ENCODE results near the gene ALG14. TPM values are rescaled to one million over a fixed set of nuclear protein-coding genes. Genes with fewer than 3 reads are reported as not detected.
"Not testable (repeated sequence)": the region's sequence is repeated elsewhere in the genome, so short reads cannot be mapped to it uniquely, and the experiment has no call there.

ALG14 gene
- total RNA-seq, 8 experiments from 2014 or later: 1.4 to 7.4 (median 3.2) TPM

- Histone ChIP-seq H3K4me3 (no peak overlapping the region), H3K27ac (no peak overlapping the region), H3K4me1 (replicated peaks in 1 of 2) (peaks cover 12 to 13% of the 10 kb centered on the region in 2 donors)
- in situ Hi-C loops (cut with MboI; ENCODE audit: low pct_unique_long_range_greater_than_20kb in 2 of 9, low sequenced_read_pairs in 9 of 9, unreplicated experiment in 9 of 9): loop anchor here in 1 of 9 experiments (25.0 kb wide), 1 partner anchor 87 kb away; no protein-coding TSS in a partner anchor
- ATAC-seq (replicated peaks in 6 of 8): no peak
- WGBS, 10 experiments: 50 to 100% (median 83%) methylated on average over 1 to 4 of the region's 4 CpGs; no CpG with 5 or more reads in 1 of the 10 experiments
Measured at GRCh38 chr1:94949681-94950661, 122.8 kb downstream of the ALG14 start.

- H3K27ac ChIP-seq: no peak overlapping the region
- in situ Hi-C loops (cut with MboI; ENCODE audit: low pct_unique_long_range_greater_than_20kb in 2 of 9, low sequenced_read_pairs in 9 of 9, unreplicated experiment in 9 of 9): loop anchor here in 1 of 9 experiments (25.0 kb wide), 1 partner anchor 90 kb away; no protein-coding TSS in a partner anchor
- WGBS, 10 experiments: 71 to 100% (median 96%) methylated on average over 1 of the region's 1 CpG; no CpG with 5 or more reads in 6 of the 10 experiments
- no peak for ATAC-seq (replicated peaks in 6 of 8)
- peaks cover 5 to 9% of the 10 kb centered on the region in 2 donors for H3K4me1 ChIP-seq (replicated peaks in 1 of 2)
- H3K4me3 ChIP-seq: no peak overlapping the region
Measured at GRCh38 chr1:94947437-94947836, 125.3 kb downstream of the ALG14 start.

GRCh38 chr1:94946886-94947285, 125.9 kb downstream of the ALG14 start:
- Histone ChIP-seq H3K4me3 (no peak overlapping the region), H3K27ac (no peak overlapping the region), H3K4me1 (replicated peaks in 1 of 2) (peaks cover 5 to 9% of the 10 kb centered on the region in 2 donors)
- ATAC-seq (replicated peaks in 6 of 8): no peak
- WGBS, 10 experiments: 11 to 86% (median 60%) methylated on average over 1 to 3 of the region's 3 CpGs; no CpG with 5 or more reads in 1 of the 10 experiments
- in situ Hi-C loops (cut with MboI; ENCODE audit: low pct_unique_long_range_greater_than_20kb in 2 of 9, low sequenced_read_pairs in 9 of 9, unreplicated experiment in 9 of 9): loop anchor here in 1 of 9 experiments (25.0 kb wide), 1 partner anchor 90 kb away; no protein-coding TSS in a partner anchor

- no peak for ATAC-seq (replicated peaks in 6 of 8)
Measured at GRCh38 chr1:94942171-94943128, 130.3 kb downstream of the ALG14 start.

GRCh38 chr1:94941480-94941879, 131.3 kb downstream of the ALG14 start:
- in situ Hi-C loops (cut with MboI; ENCODE audit: low pct_unique_long_range_greater_than_20kb in 2 of 9, low sequenced_read_pairs in 9 of 9, unreplicated experiment in 9 of 9): loop anchor here in 1 of 9 experiments (25.0 kb wide), 1 partner anchor 96 kb away; no protein-coding TSS in a partner anchor
- H3K4me1 ChIP-seq (replicated peaks in 1 of 2); ATAC-seq (replicated peaks in 6 of 8); H3K27ac ChIP-seq; H3K4me3 ChIP-seq: not testable (repeated sequence)
- WGBS, 10 experiments: 88 to 100% (median 95%) methylated on average over 1 of the region's 1 CpG; no CpG with 5 or more reads in 4 of the 10 experiments

More at GRCh38 chr1:94942171-94943128, 130.3 kb downstream of the ALG14 start:
- Histone ChIP-seq H3K27ac (no peak overlapping the region), H3K4me3 (no peak overlapping the region), H3K4me1 (replicated peaks in 1 of 2) (peaks cover 5 to 9% of the 10 kb centered on the region in 2 donors)
- 67 to 88% (median 71%) methylated on average over 6 to 8 of the region's 8 CpGs; no CpG with 5 or more reads in 1 of the 10 experiments for WGBS, 10 experiments
- in situ Hi-C loops (cut with MboI; ENCODE audit: low pct_unique_long_range_greater_than_20kb in 2 of 9, low sequenced_read_pairs in 9 of 9, unreplicated experiment in 9 of 9): loop anchor here in 1 of 9 experiments (25.0 kb wide), 1 partner anchor 95 kb away; no protein-coding TSS in a partner anchor

- no peak overlapping the region for H3K4me3 ChIP-seq
- in situ Hi-C loops (cut with MboI; ENCODE audit: low pct_unique_long_range_greater_than_20kb in 2 of 9, low sequenced_read_pairs in 9 of 9, unreplicated experiment in 9 of 9): loop anchor here in 1 of 9 experiments (25.0 kb wide), 1 partner anchor 97 kb away; no protein-coding TSS in a partner anchor
Measured at GRCh38 chr1:94940738-94941137, 132.0 kb downstream of the ALG14 start.

GRCh38 chr1:94937820-94938219, 134.9 kb downstream of the ALG14 start:
- in situ Hi-C loops (cut with MboI; ENCODE audit: low pct_unique_long_range_greater_than_20kb in 2 of 9, low sequenced_read_pairs in 9 of 9, unreplicated experiment in 9 of 9): loop anchor here in 1 of 9 experiments (25.0 kb wide), 1 partner anchor 99 kb away; no protein-coding TSS in a partner anchor
- no peak overlapping the region for H3K27ac ChIP-seq
- ATAC-seq (replicated peaks in 6 of 8): no peak
- WGBS, 10 experiments: 80 to 100% (median 100%) methylated on average over 1 of the region's 1 CpG; no CpG with 5 or more reads in 3 of the 10 experiments
- H3K4me1 ChIP-seq (replicated peaks in 1 of 2): peaks cover 10 to 13% of the 10 kb centered on the region in 2 donors
- H3K4me3 ChIP-seq: no peak overlapping the region

More at GRCh38 chr1:94940738-94941137, 132.0 kb downstream of the ALG14 start:
- ATAC-seq (replicated peaks in 6 of 8): no peak
- Histone ChIP-seq H3K4me1 (replicated peaks in 1 of 2) (peaks cover 4% of the 10 kb centered on the region in 2 donors), H3K27ac (no peak overlapping the region)
- WGBS, 10 experiments: 72 to 100% (median 89%) methylated on average over 1 to 3 of the region's 3 CpGs; no CpG with 5 or more reads in 3 of the 10 experiments

GRCh38 chr1:94936861-94937620, 135.7 kb downstream of the ALG14 start:
- in situ Hi-C loops (cut with MboI; ENCODE audit: low pct_unique_long_range_greater_than_20kb in 2 of 9, low sequenced_read_pairs in 9 of 9, unreplicated experiment in 9 of 9): loop anchor here in 1 of 9 experiments (25.0 kb wide), 1 partner anchor 100 kb away; no protein-coding TSS in a partner anchor
- 30 to 100% (median 46%) methylated on average over 1 to 5 of the region's 5 CpGs for WGBS, 10 experiments
- Histone ChIP-seq H3K27ac (no peak overlapping the region), H3K4me3 (no peak overlapping the region), H3K4me1 (replicated peaks in 1 of 2) (peaks cover 10 to 13% of the 10 kb centered on the region in 2 donors)
- peak in 2 of 8 experiments; percentile 21 to 31 for ATAC-seq (replicated peaks in 6 of 8)

- H3K4me3 ChIP-seq: no peak overlapping the region
- 75 to 100% (median 89%) methylated on average over 1 of the region's 1 CpG for WGBS, 10 experiments
- H3K27ac ChIP-seq: no peak overlapping the region
- peaks cover 10 to 13% of the 10 kb centered on the region in 2 donors for H3K4me1 ChIP-seq (replicated peaks in 1 of 2)
- in situ Hi-C loops (cut with MboI; ENCODE audit: low pct_unique_long_range_greater_than_20kb in 2 of 9, low sequenced_read_pairs in 9 of 9, unreplicated experiment in 9 of 9): loop anchor here in 1 of 9 experiments (25.0 kb wide), 1 partner anchor 102 kb away; no protein-coding TSS in a partner anchor
- ATAC-seq (replicated peaks in 6 of 8): no peak
Measured at GRCh38 chr1:94935476-94935875, 137.3 kb downstream of the ALG14 start.

GRCh38 chr1:94935034-94935433, 137.7 kb downstream of the ALG14 start:
- Histone ChIP-seq H3K27ac (peak overlapping the region in 1 of 2 donors; percentile 32), H3K4me1 (replicated peaks in 1 of 2) (peaks cover 12 to 13% of the 10 kb centered on the region in 2 donors), H3K4me3 (no peak overlapping the region)
- ATAC-seq (replicated peaks in 6 of 8): peak in 2 of 8 experiments; percentile 33 to 62
- WGBS, 10 experiments: 6 to 100% (median 61%) methylated on average over 1 of the region's 1 CpG; no CpG with 5 or more reads in 2 of the 10 experiments
- in situ Hi-C loops (cut with MboI; ENCODE audit: low pct_unique_long_range_greater_than_20kb in 2 of 9, low sequenced_read_pairs in 9 of 9, unreplicated experiment in 9 of 9): loop anchor here in 1 of 9 experiments (25.0 kb wide), 1 partner anchor 102 kb away; no protein-coding TSS in a partner anchor

GRCh38 chr1:94934551-94934950, 138.2 kb downstream of the ALG14 start:
- in situ Hi-C loops (cut with MboI; ENCODE audit: low pct_unique_long_range_greater_than_20kb in 2 of 9, low sequenced_read_pairs in 9 of 9, unreplicated experiment in 9 of 9): loop anchor here in 1 of 9 experiments (25.0 kb wide), 1 partner anchor 103 kb away; no protein-coding TSS in a partner anchor
- 19 to 100% (median 82%) methylated on average over 1 to 2 of the region's 2 CpGs for WGBS, 10 experiments
- peaks cover 15 to 16% of the 10 kb centered on the region in 2 donors for H3K4me1 ChIP-seq (replicated peaks in 1 of 2)
- H3K4me3 ChIP-seq: no peak overlapping the region
- H3K27ac ChIP-seq: peak overlapping the region in 1 of 2 donors; percentile 32
- peak in 2 of 8 experiments; percentile 41 to 60 for ATAC-seq (replicated peaks in 6 of 8)
